Thyroid gland (tissue), 4 donors: Measurements from ENCODE around the gene SEMA3A.

Experiments
- CTCF ChIP-seq, 6 experiments: fragments of 200-600 bp in 3 of 6; fragments of 450-650 bp in 3 of 6; sonication (generic) in 3 of 6; IDR thresholded peaks; one replicate each; pipeline ENCODE4 v1.5.1; 2016 to 2019; ENCODE audit warnings: antibody characterized with exemption in 6 of 6, mild to moderate bottlenecking in 2 of 6, inconsistent platforms in 1 of 6, moderate library complexity in 1 of 6
- POLR2A ChIP-seq, 2 donors: fragments of 450-650 bp; IDR thresholded peaks; one replicate each; pipeline ENCODE4 v1.6.1; 2017; ENCODE audit warnings: antibody characterized with exemption in 2 of 2, mild to moderate bottlenecking in 2 of 2, moderate library complexity in 1 of 2

- TF ChIP-seq POLR2A (IDR thresholded peaks at IDR 0.05) (no peak), CTCF (IDR thresholded peaks at IDR 0.05) (no peak)
Observed at GRCh38 chr7:84069033-84069432, 125.6 kb downstream of the SEMA3A start.
